T-helper 2 cell (primary cell): Measurements from ENCODE around the gene CSE1L.
"Not testable (repeated sequence)": the region's sequence is repeated elsewhere in the genome, so short reads cannot be mapped to it uniquely, and the experiment has no call there.

Source experiments
- DNase-seq, 5 experiments: peaks; one replicate each; pipeline versions ENCODE4 v3.0.0 to v3.0.0-alpha.2; 2012 to 2022
- total RNA-seq, 2 donors: gene quantifications; one replicate each; lab custom pipeline; 2026; lab: John Stamatoyannopoulos, UW

The CSE1L gene, protein sequence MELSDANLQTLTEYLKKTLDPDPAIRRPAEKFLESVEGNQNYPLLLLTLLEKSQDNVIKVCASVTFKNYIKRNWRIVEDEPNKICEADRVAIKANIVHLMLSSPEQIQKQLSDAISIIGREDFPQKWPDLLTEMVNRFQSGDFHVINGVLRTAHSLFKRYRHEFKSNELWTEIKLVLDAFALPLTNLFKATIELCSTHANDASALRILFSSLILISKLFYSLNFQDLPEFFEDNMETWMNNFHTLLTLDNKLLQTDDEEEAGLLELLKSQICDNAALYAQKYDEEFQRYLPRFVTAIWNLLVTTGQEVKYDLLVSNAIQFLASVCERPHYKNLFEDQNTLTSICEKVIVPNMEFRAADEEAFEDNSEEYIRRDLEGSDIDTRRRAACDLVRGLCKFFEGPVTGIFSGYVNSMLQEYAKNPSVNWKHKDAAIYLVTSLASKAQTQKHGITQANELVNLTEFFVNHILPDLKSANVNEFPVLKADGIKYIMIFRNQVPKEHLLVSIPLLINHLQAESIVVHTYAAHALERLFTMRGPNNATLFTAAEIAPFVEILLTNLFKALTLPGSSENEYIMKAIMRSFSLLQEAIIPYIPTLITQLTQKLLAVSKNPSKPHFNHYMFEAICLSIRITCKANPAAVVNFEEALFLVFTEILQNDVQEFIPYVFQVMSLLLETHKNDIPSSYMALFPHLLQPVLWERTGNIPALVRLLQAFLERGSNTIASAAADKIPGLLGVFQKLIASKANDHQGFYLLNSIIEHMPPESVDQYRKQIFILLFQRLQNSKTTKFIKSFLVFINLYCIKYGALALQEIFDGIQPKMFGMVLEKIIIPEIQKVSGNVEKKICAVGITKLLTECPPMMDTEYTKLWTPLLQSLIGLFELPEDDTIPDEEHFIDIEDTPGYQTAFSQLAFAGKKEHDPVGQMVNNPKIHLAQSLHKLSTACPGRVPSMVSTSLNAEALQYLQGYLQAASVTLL
- total RNA-seq = 80.3 to 89.2 reads per million in 2 donors

DNA sequence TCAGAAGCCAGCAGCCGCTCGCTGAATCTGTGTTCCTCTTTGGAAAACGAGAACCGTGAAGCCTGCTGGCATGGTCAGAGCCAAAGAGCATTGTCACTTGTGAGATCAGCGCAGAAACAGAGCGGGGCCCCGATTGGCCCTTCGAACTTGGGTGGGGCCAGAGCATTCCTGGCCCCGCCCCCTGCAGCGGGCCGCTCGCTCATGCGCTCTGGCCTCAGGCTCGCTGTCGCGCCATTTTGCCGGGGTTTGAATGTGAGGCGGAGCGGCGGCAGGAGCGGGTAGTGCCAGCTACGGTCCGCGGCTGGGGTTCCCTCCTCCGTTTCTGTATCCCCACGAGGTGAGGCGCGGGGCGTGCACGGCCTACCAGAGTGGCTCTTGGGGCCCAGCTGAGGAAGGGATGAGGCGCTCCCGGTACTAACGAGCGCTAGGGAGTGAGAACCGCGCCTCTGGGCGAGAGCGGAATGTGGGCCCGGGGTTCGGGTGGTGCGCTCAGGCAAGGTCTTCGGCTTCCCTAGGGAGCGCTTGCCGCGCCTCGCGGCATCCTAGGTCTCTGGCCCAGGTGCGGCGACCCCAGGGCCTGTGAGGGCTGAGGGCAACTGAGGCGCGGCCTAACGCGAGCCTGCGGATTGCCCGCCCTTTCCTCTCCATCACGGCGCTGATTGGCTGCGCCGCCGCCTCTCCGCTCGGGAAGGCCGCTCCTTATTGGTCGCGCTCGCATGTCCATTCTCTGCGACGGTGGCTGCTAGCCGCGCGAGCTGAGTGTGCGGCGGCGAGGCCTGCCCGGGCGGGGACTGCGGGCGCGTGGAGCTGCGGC, at the start of gene CSE1L:
Gene CSE1L, plus strand, starts transcription at position 226 of the 814 bp plus-strand sequence. CDS start 12,152 bp downstream, outside the sequence.
- peak; percentile 85 to 97 (median 89) for DNase-seq

DNA sequence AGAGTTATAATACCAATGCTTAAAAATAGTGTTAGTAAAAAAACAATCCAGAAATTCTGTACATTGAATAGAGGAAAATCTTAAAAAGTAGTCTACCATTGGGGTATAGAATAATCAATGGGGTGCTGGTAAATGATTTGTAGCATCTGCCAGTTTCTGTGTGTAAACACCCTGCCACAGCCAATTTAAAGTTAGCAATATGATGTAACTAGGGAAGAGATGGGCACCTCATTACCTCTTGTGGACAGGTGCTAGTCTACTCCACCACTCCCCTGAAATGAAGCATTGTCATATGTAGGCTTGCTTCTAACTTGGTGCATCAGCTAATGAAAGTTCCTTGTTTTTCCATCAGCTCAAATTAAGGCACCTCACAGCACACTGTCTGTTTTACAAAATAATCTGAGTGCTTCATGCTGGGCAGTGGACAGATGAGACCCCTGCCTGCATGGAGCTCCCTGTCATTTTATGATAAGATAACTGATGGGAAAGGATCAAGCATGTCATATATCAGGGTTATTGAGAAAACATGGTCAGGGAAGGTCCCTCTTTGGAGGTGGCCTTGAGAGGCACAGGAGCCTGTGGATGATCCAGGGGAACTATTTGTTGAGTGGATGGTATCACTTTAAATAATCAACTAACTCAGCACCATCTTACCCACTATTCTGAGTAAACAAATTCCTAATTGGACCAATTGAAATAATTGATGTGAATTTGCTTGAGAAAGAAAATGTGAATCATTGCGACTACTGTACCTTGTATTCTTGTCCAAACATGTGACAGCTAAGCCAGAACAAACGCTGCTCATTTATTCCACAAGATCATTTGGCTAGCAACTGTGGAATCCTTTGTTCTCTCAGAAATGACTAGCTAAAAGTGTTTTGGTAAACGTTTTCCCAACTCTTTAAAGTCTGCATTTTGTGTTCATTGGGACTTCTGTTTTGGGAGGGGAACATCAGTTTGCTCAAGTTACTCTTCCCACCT, 45.9 kb upstream of the CSE1L start:
- no peak for DNase-seq

DNA sequence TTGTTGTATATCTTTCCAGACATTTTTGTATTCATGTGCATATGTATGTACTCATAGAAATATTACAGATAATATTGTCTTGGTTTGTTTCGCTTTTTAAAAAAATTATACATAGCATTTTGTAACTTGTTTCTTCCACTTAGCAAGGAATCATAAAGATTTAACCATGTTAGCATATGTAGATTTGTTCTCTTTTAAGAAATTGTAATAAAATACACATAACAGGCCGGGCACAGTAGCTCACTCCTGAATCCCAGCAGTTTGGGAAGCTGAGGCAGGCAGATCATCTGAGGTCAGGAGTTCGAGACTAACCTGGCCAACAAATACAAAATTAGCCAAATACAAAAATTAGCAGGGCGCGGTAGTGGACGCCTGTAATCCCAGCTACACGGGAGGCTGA, 44.4 kb upstream of the CSE1L start:
- no peak for DNase-seq

DNA sequence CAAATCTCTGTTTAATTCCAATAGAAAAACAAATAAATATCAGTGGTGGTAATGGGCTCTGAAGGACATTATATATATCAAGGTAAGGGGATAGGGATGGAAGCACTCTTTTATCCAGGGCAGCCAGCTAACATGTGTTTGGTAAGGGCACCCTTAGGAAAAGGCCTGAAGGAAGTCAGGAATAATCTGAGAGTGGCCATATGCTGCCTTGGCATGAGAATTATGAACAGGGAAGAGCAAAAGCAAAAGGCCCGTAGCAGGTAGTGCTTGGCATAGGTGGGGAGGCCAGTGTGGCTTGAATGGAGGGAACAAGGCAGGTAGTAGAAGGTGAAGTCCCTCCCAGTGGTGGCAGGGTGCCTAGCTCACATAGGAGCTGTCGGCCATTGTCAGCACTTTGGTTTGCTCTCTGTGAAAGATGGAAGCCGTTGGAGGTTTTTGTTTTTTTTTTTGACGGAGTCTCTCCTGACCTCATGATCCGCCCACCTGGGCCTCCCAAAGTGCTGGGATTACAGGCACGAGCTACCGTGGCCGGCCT, 39.6 kb upstream of the CSE1L start:
- DNase-seq = no peak

DNA sequence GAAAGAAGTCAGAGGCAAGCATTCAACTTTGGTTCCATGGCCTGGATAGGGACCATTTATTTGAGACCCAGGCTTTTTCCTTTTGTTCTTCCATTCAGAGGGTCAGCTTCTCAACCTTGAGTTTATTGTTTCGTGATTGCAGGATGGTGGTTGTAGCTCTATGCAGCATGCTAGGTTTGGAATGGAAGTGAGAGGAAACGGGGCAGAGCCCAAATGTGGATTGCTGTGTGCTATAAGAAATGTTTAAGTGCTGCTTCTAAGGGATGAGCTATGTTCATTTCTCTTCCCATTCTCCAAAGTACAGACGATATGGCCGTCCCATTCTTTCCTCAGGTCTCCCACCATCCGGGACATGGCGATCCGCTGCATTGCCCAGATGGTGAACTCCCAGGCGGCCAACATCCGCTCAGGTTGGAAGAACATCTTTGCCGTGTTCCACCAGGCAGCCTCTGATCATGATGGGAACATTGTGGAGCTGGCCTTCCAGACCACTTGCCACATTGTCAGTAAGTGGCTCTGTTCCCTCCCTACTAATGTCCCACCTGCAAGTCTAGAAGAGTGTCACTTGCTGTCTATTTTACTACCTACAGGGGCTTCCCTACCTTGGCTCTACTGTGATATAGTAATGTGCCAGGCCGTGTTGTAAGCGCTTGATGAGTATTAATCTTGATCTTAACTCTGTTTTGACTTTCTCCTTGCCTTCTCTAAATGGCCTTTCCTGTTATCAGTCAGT, 36.0 kb upstream of the CSE1L start:
- DNase-seq = no peak

DNA sequence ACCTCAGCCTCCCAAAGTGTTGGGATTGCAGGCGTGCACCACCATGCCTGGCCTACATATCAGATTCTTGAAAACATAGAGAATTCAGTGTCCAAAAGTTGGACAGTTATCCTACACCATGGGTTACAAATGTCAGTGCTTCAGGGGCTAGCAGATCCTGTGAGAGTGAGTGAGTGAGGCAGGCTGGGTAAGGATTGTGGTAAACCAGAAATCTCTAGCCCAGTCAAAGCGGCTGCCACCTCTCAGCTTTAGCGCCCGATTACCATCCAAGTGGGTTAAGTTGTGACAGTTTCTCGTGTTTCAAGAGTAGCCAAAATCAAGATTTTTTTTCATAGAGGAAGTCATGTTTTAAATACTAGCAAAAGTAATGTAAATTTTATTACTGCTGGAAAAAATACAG, 21.9 kb upstream of the CSE1L start:
- DNase-seq = peak in 1 of 5 experiments; percentile 63

DNA sequence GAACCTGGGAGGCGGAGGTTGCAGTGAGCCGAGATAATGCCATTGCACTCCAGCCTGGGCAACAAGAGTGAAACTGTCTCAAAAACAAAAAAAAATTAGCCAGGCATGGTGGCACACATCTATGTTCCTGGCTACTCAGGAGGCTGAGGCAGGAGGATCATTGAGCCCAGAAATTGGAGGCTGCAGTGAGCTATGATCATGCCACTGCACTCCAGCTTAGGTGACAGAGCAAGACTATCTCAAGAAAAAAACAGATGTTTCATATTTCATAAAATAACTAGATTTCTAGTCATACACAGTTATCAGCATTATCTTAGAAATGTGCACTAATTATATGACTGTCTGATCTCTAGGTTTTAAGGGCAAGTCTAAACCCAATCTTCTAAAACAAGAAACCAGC, 17.9 kb upstream of the CSE1L start:
- not testable (repeated sequence) for DNase-seq

DNA sequence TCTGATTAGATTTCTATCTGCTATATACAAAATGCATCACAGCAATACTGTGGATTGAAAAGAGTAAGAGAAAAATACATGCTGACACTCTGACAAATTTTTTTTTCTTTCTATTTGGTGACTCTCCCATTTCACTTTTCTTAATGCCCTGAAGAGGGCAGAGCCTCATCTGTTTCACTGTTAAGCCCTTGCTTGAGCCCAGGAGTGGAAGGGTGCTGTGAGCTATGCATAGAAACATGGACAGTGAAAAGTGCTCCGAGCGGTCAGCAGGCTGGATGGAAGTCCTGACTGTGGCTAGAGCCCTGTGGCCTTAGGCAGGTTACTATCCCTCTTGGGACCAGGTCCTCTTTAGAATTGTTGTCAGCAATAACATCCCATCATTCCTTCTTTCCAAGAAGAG, 17.4 kb upstream of the CSE1L start:
- DNase-seq = peak in 1 of 5 experiments; percentile 35

DNA sequence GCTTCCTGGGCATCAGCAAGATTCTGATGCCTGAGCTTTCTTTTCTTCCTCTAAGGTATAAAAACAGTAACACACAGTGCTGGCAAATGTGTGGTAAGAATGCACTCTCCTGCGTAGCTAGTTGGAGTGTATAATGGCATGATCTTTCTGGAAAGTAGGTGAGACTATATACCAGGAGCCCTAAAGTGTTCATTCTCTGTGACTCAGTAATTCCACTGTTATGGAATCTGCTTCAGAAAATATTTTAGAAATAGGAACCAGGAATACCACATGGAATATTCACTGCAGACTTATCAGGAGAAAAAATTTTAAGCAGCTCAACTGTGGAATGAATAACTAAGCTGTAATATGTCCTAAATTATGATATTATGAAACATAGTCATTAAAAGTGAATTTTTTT, 16.9 kb upstream of the CSE1L start:
- no peak for DNase-seq

DNA sequence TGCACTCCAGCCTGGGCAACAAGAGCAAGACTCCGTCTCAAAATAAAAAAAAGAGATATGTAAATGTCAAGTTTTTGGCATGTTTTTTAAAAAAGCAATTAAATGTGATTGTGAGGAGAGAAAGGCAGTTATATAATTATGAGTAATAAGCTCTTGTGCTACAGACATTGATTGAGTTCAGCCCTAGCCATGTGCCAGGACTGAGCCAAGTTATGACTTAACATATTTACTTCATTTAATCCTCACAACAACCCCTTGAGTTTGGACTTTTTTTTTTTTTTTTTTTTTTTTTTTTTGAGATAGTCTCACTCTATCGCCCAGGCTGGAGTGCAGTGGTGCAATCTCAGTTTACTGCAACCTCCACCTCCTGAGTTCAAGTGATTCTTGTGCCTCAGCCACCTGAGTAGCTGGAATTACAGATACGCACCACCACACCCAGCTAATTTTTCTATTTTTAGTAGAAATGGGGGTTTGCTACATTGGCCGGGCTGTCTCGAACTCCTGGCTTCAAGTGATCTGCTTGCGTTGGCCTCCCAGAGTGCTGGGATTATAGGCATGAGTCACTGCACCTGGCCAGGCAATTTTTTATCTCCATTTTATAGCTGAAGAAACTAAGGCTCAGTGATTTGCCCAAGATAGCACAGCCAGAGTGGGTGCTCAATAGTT, 15.0 kb upstream of the CSE1L start:
- DNase-seq = no peak

DNA sequence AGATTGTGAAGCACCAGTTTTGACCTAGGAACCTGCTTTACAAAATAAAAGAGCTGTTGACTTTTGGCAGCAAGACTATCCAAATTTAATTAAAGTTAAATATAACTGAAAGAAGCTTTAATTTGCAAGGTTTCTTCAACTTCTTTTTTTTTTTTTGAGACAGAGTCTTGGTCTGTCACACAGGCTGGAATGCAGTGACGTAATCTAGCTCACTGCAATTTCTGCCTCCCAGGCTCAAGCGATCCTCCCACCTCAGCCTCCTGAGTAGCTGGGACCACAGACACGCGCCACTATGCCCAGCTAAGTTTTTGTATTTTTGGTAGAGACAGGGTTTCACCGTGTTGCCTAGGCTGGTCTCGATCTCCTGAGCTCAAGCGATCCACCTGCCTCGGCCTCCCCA, 13.7 kb upstream of the CSE1L start:
- DNase-seq = no peak

DNA sequence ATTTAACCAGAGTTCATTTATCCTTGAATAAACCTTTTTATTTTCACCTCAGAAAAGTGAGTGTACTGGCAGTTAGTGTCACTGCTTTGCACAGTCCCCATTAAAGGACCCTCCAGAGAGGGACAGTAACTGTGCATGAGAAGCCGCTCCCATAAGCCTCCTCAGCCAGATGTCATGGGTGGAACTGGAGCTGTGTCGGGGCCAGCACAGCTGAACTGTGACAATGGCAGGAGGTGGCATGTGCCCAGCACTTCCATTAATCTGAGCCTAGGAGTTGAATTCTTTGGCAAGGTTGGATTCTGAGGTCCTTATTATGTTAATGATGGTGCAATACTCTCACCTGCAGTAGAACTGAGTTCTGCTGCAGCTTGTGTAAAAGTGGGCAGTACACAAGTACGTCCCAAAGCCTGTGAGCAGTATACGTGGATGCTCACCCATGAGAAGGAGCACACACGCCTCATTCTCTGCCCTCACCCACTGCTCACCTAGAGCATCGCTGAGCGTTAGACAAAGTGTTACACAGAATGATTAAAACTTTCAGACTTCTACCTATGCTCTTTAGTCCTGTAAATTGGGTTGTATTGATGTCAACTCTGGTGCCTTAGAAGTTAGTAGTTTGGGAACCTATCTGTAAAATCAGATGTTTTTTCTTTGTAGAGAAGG, 11.9 kb upstream of the CSE1L start:
- no peak for DNase-seq

DNA sequence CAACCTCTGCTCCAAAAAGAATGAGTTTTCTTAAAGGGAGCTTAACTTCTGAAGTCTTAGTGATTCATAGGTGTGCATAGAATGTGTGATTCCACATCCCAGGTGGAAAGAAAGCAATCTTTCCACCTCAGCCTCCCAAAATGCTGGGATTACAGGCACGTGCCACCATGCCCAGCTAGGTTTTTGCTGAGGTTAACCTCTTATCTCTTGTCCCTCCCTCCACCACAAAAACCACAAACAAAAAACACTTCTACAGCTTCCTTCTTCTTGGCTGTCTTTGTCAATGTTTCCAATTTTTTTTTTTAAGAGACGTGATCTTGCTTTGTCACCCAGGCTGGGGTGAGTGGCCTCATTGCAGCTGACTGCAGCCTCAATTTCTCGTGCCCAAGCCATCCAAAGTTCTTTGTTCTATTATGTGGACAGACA, 8.1 kb upstream of the CSE1L start:
- DNase-seq = peak in 2 of 5 experiments; percentile 16 to 64

DNA sequence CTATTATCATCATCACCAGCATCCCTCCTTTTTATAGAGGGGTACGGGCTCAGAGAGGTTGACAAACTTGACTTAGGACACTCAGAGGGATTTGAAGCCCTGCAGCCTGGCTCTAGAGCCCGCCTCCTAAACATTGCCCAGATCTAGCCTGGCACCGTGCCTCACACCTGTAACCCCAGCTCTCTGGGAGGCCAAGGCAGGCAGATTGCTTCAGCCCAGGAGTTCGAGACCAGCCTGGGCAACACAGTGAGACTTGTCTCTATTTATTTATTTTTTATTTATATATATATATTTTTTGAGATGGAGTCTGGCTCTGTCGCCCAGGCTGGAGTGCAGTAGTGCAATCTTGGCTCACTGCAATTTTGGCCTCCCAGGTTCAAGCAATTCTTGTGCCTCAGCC, 6.3 kb upstream of the CSE1L start:
- DNase-seq = no peak

DNA sequence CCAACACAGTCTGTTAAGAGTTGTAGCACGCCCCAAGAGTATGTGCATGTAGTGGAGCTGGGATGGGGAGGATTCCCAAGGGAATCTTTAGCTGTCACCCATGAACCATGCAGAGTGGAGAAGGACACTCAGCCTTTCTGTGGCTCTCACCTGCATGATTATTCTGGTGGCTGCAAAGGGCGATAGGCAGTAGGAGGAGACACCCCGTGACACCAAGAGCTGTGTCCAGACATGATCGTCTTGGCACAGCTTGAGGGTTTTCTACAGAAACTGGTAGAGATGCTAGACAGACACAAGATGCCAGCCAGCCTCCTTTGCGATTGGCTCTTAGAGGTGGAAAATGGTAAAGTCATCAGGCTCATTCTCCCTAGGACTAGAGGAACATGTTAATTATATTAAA, 3.1 kb upstream of the CSE1L start:
- DNase-seq = no peak

DNA sequence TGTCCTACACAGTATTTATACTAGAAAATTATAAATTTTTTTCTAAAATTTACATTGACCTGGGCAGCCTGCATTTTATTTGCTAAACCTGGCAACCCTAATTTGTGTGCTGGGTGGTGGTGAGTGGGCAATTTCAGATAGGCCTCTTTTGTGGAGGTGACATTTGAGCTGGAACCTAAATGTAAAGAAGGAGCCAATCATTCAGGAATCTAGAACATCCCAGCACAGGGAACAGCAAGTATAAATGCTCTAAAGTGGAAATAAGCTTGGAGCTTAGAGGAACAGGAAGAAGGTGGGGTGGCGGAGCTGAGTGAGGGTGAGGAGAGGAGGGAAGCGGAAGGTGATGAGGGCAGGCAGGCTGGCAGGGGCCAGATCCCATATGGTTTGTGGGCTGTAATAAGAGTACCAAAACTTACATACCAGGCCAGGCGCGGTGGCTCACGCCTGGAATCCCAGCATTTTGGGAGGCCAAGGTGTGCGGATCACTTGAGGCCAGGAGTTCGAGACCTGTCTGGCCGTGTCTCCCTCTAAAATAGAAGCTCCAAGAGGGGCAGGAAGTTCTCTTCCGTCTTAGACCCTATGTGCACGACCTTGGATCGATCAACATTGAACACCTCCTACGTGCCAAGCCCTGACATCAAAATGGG, 549 bp upstream of the CSE1L start:
- DNase-seq = peak in 3 of 5 experiments; percentile 1 to 61 (median 9)

DNA sequence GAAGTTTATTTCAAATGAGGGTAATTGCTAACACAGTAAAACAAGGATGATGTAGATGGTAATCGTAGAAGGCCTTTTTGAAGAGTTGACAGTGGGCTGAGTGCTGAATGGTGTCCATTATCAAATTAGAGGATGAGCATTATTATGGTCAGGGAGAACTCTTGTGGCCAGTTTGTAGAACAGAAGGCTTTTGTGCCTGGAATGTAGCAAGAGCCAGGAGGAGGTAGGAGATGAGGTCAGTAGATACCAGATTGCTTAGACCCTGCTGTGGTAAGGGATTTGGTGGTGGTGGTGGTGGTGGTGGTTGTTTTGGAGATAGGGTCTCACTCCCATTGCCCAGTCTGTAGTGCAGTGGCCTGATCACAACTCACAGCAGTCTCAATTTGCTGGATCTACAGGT, 6.2 kb downstream of the CSE1L start:
- DNase-seq = no peak

DNA sequence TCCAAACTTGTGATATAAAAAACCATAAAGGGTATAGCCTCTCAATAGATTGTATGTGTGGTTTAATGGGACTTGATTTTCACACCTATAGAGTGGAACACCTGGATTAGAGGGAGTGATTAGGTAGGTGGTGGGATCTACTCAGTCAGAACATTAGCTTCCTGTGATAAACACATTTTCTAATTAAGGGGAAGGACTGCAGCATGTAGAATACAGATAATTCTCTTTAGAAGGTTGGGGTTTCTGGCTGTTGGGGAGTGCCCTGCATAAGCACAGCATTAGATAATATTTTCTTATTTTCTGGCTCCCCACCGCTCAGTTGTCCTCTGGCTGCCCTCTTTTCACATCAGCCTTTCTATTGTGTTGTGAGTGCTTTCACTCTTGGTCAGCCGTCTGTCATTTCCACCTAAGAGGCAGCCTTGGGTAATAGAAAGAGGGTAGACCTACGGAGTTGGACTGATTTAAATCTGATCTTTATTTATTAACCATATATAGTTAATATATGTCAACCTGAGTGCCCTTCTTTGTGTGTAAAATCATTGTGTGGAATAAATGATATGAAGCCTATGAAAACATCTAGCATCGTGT, 8.0 kb downstream of the CSE1L start:
- peak in 1 of 5 experiments; percentile 22 for DNase-seq
